CD4-positive, alpha-beta T cell treated with Interferon alpha-2 for 1 hour (primary cell): ENCODE data around the gene URB2.
A peak's percentile ranks its signal among the peaks of the same experiment; 100 is the strongest.
"Not testable (repeated sequence)": the region's sequence is repeated elsewhere in the genome, so short reads cannot be mapped to it uniquely, and the experiment has no call there.

Source experiments
- DNase-seq, 2 donors: peaks; one replicate each; pipeline ENCODE4 v3.0.0-alpha.2; 2020 to 2022

Gene URB2

GRCh38 chr1:229625915-229626831, at the start of gene URB2, which contains the start of gene TAF5L:
TSS of gene URB2 (plus strand) at chr1:229626247. CDS start at chr1:229627634, 1,387 bp downstream.
TSS of gene TAF5L (minus strand) at chr1:229626122. CDS start at chr1:229614482, 11,640 bp downstream.
- DNase-seq = peak; percentile 81 to 89

DNA sequence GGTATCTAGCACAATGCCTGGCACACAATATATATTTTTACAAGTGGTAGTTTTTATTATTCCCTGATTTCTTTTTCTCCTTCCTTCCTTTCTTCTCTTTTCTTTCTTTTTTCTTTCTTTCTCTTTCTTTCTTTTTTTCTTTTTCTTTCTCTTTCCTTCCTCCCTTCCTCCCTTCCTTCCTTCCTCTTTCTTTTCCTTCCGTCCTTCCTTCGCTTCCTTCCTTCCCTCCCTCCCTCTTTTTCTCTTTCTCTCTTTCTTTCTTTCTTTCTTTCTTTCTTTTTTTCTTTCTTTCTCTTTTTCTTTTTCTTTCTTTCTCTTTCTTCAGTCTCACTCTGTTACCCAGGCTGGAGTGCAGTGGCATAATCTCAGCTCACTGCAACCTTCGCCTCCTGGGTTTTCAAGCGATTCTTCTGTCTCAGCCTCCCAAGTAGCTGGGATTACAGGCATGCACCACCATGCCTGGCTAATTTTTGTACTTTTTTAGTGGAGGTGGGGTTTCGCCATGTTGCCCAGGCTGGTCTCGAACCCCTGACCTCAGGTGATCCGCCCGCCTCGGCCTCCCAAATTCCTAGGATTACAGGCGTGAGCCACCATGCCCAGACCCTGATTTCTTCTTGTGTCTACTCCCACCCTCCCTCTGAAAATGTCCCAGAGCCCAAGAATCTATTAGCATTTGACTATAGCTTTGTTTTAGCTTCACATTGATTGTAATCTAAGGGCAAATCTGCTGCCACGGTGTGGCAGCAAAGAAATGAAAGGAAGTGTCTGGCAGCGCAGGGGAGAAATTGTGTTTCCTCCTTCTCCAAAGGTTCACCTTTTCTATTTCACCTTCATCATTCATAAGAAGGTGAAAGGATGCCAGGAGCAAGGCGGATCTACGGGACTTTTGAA, 47.6 kb upstream of the URB2 start:
- no peak for DNase-seq

DNA sequence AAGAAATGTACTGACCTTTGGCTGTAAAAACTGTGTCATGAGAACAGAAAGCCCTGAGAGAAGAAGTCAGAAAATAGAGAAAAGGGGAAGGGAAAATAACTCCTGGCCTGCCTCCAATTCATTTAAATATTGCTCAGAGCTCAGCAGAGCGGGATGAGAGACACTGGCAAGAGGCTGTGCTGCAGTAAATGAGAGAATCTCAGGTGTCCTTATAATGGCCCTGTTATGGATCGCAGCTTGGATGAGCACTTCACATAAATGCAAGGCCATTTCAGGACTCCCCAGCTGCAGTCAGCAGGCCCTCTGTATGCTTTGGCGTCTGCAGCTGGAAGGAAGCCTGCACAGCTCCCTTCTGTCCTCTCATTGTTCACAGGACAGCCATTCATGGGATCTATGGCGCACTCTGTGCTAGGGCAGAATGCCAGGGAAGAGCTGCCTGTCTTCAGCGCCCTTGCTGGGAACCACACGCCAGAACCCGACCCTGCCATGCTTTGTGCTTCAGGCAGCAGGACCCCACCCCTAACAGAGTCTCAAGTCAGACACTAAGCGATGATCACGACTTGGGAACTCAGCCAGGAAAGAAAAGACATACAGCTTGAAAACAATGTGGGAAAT, 46.9 kb upstream of the URB2 start:
- no peak for DNase-seq

DNA sequence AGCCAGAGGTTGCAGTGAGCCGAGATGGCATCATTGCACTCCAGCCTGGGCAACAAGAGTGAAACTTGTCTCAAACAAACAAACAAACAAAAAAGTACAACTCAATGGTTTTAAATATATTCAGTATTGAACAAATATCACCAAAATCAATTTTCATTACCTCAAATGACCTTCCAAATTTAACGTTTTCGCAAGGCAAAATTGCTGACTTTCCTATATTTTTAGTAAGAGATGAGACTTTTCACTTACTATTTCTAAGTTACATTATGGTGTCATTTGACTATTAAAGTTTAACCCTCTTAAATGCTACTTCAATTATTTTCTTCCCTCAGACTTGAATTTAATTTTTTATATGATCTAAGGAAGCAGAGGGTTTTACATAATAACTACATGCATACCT, 44.6 kb upstream of the URB2 start:
- no peak for DNase-seq

- no peak for DNase-seq
These were observed 43.9 kb upstream of the URB2 start for GRCh38 chr1:229582011-229582694.

GRCh38 chr1:229582715-229583114, 43.3 kb upstream of the URB2 start:
- no peak for DNase-seq

GRCh38 chr1:229585338-229585737, 40.7 kb upstream of the URB2 start:
- no peak for DNase-seq

GRCh38 chr1:229590119-229590518, 35.9 kb upstream of the URB2 start:
- no peak for DNase-seq

DNA sequence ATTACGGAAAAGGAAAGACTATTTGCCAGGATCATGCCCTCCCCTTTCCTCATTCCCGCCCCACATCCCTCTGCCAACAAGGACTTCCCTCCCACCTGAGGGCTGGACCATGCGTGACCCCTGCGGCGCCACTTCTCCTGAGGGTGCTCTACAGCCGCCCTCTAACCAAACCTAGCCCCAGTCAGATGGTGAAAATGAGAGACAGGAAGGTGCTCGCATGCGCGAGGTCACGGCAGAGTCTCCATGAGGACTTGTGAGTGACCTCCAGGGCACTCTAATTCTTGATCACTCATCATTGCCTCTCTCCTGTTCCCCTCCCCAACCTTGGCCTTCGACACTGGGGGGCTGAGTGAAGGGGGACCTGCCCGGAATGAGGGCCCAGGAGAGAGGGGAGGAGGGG, 32.2 kb upstream of the URB2 start:
- DNase-seq = no peak

DNA sequence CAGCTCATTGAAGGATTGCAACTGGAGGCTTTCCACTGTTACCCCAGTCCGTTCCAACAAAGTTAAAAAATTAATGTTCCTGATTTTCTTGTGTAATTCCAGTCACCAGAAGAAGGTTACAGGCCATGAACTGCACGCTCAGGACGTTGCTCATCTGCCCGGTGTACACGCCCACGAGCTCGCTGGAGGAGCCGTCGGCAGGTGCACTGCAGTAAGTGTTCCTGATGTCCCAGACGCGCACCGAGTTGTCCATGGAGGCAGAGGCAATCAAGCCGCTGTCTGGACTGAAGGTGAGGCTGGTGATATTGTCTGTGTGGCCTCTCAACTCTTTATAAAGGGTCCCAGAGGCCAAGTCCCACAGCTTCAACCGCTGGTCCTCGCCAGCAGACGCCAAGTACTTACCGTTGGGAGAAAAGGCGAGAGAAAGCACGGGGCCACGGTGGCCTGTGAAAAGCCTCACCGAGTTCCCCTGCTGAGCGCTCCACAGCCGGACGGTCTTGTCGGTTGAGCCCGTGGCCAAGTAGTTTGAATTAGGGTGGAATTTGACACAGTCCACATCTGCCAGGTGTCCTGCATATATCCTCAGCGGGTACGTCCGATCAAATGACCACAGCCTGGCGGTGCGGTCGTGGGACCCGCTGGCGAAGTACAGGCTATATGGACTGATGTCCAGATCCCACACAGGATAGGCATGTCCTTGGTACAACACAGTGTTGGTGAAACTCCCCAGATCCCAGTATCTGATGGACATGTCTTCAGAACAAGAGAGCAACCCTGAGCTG, 31.6 kb upstream of the URB2 start:
- no peak for DNase-seq

DNA sequence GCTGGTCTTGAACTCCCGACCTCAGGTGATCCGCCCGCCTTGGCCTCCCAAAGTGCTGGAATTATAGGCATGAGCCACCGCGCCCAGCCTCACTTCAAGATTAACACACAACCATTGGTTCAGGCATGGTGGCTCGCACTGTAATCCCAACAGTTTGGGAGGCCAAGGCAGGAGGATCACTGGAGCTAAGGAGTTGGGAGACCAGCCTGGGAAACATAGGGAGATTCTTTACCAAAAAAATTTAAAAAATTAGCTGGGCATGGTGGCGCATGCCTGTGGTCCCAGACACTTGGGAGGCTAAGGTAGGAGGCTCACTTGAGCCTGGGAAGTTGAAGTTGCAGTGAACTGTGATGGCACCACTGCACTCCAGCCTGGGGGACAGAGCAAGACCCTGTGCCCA, 30.2 kb upstream of the URB2 start:
- DNase-seq = not testable (repeated sequence)

DNA sequence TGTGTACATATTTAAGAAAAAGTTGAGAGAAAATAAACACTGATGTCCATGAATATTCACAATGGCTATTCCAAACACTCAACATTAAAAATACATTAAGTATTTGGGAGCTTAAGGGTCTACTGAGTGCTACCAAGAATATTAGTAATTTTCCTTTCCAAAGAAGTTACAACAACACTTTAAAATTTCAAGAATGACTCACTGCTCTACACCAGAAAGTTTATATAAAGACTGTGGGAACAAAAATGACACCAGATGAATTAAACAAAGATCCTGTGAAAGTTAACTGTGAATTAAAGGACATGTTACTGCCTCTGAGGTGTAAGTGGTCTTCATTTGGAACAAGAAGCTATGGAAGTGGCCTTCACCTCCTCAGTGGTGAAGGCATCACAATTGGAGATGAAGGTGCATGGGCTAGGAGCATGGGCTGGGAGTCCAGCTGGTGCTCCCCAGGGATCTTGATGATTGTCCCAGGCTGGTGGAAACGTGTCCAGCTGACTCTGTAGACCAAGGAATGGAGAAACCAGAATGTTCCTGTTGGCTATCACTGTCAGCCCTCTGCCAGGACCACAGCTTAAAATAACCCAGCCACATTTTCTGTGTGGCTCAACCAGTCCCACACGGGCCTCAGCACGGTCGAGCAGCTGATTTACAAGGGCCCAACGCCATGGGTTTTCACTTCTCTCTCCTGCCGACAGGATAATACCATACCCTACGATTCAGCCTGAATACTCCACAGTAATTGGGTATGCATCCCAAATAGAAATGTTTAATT, 28.9 kb upstream of the URB2 start:
- DNase-seq = no peak

DNA sequence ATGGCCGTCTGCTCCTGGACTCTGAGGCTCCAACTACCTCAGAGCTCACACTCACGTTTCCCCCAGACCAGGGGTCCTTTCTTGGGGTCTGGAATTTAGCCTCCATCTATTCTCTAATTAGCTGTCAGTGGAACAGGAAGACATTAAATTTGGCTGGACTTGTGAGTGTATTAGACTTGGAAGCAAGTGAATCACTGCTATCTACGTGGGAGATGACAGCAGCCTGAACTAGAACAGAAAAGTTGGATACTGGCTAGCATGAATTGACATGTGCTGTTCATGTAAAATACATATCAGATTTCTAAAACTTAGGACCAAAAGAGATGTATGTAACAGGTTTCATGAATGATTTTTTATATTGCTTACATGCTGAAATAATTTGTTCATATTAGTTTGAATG, 28.2 kb upstream of the URB2 start:
- DNase-seq = no peak

GRCh38 chr1:229599218-229599954, 26.7 kb upstream of the URB2 start:
- no peak for DNase-seq

DNA sequence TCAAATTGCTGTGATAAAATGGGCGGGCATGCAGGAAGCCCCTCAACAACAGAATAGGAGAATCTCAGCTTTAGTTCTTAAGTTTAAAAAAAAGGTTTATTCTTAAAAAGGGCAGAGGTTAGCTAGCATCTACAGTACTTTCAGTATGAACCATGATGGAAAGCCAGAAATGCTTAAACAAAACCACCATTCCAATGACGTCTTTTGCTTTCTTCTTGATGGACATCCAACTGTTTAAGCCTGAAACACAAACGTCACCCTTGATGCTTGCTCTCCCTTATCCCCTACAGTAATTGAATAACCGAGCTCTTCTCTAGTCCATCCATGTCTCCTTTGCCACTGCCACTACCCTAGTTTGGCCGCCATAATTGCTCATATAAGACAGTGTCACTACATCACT, 25.8 kb upstream of the URB2 start:
- DNase-seq = no peak

DNA sequence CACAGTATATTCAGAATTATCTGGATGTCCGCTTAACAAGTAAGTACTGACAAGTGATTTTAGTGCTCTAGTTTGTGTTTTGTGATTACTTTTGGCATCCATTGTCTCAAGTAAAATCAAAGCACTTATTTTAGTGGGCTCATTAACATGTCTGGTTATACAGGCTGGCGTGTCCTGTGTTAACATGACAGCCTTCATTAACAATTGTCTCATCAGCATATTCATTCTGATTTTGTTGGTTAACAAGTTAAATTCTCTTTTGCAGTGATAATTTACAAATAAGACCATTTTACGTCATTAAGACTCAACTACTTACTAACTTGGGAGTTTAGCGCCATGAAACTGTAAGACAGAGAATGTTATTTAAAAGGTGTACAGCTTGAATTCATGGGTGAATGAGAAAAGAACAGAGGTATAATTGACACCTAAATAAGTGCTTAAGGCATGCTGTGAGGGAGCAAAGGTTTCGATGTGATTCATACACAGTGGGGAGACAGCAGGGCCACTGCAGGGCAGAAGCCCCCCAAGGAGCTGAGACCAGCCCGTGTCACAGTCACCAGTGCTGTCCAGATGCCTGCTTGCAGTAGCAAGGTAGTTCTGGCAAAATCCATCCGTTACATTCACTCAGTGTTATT, 22.6 kb upstream of the URB2 start:
- DNase-seq = no peak

GRCh38 chr1:229607370-229607769, 18.7 kb upstream of the URB2 start:
- no peak for DNase-seq

DNA sequence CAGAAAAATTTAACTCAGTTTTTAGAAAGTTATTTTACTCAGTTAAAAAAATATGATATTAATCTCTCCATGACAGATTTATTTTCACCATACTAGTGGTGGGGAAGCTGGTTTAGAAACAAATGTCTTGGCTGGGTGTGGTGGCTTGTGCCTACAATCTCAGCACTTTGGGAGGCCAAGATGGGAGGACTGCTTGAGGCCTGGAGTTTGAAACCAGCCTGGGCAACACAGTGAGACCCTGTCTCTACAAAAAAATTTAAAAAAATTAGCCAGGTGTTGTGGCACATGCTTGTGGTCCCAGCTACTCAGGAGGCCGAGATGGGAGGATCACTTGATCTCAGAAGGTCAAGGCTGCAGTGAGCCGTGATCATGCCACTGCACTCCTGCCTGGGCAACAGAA, 17.5 kb upstream of the URB2 start:
- DNase-seq = no peak

- DNase-seq = no peak
These were observed 12.1 kb upstream of the URB2 start for GRCh38 chr1:229613938-229614337.

- DNase-seq = no peak
These were observed 11.3 kb upstream of the URB2 start for GRCh38 chr1:229614701-229615100.
